Measurements from ENCODE around the gene COLEC12.

Gene COLEC12

GRCh38 chr18:476251-476664 lies 24.2 kb downstream of the COLEC12 start:
- in situ Hi-C loops (cut with MboI; ENCODE audit: low sequenced_read_pairs), result no loop called here

- in situ Hi-C loops (cut with MboI; ENCODE audit: low sequenced_read_pairs), result no loop called here
Measured at GRCh38 chr18:475202-476031, 25.1 kb downstream of the COLEC12 start.

- in situ Hi-C loops (cut with MboI; ENCODE audit: low sequenced_read_pairs), result no loop called here
Measured at GRCh38 chr18:474416-474815, 26.1 kb downstream of the COLEC12 start.

GRCh38 chr18:473802-474201 lies 26.7 kb downstream of the COLEC12 start:
- in situ Hi-C loops (cut with MboI; ENCODE audit: low sequenced_read_pairs), result no loop called here

GRCh38 chr18:471716-472115 lies 28.8 kb downstream of the COLEC12 start:
- in situ Hi-C loops (cut with MboI; ENCODE audit: low sequenced_read_pairs), result no loop called here

GRCh38 chr18:470661-471501 lies 29.6 kb downstream of the COLEC12 start:
- in situ Hi-C loops (cut with MboI; ENCODE audit: low sequenced_read_pairs), result no loop called here

GRCh38 chr18:468955-469790 lies 31.3 kb downstream of the COLEC12 start:
- in situ Hi-C loops (cut with MboI; ENCODE audit: low sequenced_read_pairs), result no loop called here

- in situ Hi-C loops (cut with MboI; ENCODE audit: low sequenced_read_pairs), result no loop called here
Measured at GRCh38 chr18:463827-464541, 36.5 kb downstream of the COLEC12 start.

GRCh38 chr18:463403-463802 lies 37.1 kb downstream of the COLEC12 start:
- in situ Hi-C loops (cut with MboI; ENCODE audit: low sequenced_read_pairs), result no loop called here

GRCh38 chr18:461762-462161 lies 38.7 kb downstream of the COLEC12 start:
- in situ Hi-C loops (cut with MboI; ENCODE audit: low sequenced_read_pairs), result no loop called here

- in situ Hi-C loops (cut with MboI; ENCODE audit: low sequenced_read_pairs), result no loop called here
Measured at GRCh38 chr18:460791-461190, 39.7 kb downstream of the COLEC12 start.

- in situ Hi-C loops (cut with MboI; ENCODE audit: low sequenced_read_pairs), result no loop called here
Measured at GRCh38 chr18:459814-460593, 40.5 kb downstream of the COLEC12 start.

GRCh38 chr18:457521-458412 lies 42.7 kb downstream of the COLEC12 start:
- in situ Hi-C loops (cut with MboI; ENCODE audit: low sequenced_read_pairs), result no loop called here

GRCh38 chr18:457140-457519 lies 43.4 kb downstream of the COLEC12 start:
- in situ Hi-C loops (cut with MboI; ENCODE audit: low sequenced_read_pairs), result no loop called here

- in situ Hi-C loops (cut with MboI; ENCODE audit: low sequenced_read_pairs), result no loop called here
Measured at GRCh38 chr18:456361-457139, 44.0 kb downstream of the COLEC12 start.

GRCh38 chr18:453400-453799 lies 47.1 kb downstream of the COLEC12 start:
- in situ Hi-C loops (cut with MboI; ENCODE audit: low sequenced_read_pairs), result no loop called here

- in situ Hi-C loops (cut with MboI; ENCODE audit: low sequenced_read_pairs), result no loop called here
Measured at GRCh38 chr18:452816-453215, 47.7 kb downstream of the COLEC12 start.

GRCh38 chr18:449374-449773 lies 51.1 kb downstream of the COLEC12 start:
- in situ Hi-C loops (cut with MboI; ENCODE audit: low sequenced_read_pairs), result no loop called here
